ENCODE measurements around the gene FIS1.
"Not testable (repeated sequence)": the region's sequence is repeated elsewhere in the genome, so short reads cannot be mapped to it uniquely, and the experiment has no call there.

FIS1 gene

DNA sequence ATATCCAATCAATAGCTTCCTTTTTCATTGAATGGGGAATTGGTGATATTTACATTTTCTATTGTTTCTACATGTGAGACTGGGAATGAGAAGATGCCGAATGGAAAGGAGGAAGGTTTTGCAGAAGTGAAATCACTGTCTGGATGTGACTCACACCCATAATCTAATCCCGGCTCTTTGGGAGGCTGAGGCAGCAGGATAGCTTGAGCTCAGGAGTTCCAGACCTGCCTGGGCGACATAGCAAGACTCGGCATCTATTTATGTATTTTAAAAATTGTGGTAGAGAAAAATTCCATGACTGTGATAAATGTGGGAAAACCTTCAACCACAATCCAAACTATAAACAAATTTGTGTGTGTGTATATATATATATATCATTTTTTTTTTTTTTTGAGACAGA lies 10.9 kb upstream of the FIS1 start:
- no peak for DNase-seq

DNA sequence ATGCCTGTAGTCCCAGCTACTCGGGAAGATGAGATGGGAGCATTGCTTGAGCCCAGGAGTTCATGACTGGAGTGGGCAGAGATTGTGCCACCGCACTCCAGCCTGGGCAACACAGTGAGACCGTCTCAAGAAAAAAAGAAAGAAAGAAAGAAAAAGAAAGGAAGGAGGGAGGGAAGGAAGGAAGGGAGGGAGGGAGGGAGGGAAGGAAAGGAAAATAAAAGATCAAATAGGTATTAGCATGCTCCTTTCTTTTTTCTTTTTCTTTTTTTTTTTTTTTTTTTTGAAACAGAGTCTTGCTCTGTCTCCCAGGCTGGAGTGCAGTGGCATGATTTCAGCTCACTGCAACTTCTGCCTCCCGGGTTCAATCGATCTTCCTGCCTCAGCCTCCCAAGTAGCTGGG lies 8.3 kb upstream of the FIS1 start:
- DNase-seq: not testable (repeated sequence)

DNA sequence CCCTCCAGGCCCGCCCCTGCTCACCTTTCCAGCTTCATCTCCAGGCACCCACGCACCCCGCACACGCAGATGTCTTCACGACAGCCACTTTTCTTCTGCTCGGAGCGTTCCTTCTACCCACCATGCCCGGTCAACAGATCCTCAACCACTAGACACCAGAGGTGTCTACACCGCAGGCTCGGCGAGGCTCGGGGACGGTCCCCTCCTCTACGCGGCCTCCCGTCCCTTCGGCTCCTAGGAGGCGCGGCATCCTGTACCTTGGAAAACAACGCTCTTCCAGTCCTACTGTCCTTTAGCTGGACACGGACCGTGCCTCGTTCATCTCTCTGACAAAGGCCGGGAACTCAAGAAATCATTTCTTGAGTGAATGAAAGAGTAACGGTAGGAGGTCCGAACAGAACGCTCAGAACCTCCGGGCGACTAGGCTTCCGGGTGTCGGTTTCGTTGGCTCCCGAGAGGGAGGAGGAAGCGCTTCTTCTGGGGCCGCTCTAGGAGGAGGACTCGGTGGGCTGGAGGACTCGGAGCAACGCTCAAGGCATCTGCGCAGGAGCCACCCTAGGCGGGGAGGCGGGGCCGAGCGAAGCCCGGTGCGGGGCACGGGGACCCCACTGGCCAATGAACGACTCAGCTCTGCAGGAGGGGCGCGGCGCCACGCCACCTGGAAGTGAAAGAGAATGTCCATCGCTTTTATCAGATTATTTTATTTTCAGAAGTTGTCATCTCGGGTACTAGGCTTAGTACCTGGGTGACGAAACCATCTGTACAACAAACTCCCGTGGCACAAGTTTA lies 7.2 kb upstream of the FIS1 start:
- DNase-seq: peak; percentile 99

DNA sequence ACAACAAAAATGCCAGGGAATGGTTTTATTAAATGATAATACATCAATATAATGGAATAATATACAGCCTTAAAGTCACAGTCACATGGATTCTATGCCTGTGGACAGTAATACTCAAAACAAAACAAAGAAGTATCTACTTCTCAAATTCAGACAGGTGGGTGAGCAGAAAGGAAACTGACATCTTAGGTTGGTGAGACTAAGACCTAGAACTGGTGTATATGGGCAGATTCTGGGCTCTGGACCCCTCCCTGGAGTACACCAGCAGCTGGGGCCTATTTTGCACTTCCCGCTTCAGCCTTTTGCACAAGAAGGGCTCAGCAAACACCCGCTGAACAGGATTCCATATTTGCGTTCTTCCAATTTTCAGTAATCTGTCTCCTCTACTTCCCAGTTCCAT lies 5.4 kb upstream of the FIS1 start:
- no peak for DNase-seq

DNA sequence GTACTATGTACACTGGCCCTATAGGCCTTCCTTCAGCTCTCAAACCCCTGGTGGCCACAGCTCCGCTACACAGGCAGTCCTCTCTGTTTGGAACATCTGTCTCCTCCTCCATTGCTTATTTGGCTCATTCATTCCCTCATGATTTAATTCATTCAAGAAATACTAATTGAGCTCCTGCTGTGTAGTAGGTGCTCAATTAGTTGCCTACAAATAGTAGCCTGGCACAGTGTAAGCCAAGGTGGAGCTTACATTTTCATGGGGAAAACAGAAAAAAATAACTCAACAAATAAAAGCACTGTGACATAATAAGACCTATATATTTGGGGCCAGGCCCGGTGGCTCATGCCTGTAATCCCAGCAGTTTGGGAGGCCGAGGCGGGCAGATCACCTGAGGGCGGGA lies 3.4 kb upstream of the FIS1 start:
- no peak for DNase-seq

DNA sequence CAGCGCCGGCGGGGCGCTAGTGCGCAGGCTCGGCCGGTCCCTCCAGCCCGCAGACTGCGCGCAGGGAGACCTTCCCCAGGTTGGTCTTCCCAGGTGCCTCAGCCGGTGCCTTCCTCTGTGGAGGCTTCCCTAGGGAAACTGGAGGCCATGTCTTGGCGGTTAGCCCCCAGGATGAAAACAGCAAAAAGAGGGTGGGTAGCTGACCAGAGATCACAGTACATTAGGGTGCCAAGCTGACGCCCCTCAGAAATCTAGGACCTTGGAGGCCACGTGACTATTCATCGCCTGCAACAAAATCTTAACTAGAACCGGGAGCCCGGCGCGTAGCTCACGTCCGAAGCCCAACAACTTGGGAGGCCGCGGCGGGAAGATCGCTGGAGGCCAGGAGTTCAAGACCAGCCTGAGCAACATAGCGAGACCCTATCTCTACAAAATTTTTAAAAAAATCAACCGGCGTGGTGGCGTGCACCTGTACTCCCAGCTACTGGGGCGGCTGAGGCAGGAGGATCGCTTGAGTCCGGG lies 327 bp upstream of the FIS1 start:
- no peak for DNase-seq

DNA sequence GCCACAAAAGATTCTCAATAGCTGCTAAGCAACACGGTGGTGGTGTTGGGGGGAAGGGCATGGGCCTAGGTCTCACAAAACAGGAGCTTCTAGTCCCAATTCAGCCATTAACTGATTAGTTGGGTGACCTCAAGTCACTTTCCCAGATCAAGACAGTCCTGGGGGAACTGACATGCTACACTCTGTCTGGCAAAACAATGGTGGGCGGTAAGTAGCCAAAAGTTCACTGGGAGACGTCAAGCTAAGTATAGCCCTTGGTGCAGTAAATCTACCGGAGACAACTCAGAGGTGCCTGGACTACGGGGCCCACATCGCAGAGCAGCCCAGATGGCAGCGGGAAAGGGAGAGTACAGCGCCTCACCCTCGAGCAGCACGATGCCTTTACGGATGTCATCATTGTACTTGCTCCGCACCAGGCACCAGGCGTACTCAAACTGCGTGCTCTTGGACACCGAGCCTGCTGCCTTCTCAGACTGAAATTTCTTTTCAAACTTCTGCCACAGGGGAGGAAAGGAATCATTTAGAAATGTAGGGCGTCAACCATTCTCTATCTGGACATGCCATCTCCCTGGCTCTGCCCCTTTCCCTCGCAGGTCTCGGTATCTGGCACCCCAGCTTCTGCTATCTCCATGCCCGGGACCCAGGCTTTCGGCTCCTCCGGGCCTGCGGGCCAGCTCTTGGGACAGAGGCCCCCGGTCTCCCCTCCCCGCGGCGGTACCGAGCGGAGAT lies 1.1 kb downstream of the FIS1 start:
- DNase-seq: no peak

DNA sequence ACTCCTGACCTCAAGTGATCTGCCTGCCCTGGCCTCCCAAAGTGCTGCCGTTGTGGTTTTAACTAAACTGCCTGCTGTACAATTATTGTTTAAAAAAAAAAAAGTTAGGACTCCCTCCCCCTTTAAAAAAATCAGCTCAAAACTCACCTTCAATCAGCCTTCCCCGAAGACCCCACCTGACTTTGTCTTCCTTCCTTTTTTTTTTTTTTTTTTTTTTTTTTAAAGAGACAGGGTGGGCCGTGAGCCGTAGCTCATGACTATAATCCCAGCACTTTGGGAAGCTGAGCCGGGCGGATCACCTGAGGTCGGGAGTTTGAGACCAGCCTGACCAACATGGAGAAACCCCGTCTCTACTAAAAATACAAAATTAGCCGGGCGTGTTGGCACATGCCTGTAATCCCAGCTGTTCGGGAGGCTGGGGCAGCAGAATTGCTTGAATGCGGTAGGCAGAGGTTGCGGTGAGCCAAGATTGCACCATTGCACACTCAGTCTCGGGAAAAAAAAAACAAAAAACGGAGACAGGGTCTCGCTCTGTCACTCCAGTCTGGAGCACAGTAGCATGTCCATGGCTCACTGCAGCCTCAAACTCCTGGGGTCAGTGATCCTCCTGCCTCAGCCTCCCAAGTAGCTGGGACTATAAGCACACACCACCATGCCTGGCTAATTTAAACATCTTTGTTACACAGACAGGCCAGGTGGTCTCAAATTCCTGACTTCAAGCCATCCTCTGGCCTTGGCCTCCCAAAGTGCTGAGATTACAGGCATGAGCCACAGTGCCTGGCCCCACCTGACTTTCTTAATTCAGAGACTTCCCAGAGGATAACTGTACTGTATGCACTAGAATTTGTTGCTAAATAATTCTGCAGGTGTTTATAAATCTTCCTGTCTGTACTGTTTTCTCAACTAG lies 3.2 kb downstream of the FIS1 start:
- no peak for DNase-seq

DNA sequence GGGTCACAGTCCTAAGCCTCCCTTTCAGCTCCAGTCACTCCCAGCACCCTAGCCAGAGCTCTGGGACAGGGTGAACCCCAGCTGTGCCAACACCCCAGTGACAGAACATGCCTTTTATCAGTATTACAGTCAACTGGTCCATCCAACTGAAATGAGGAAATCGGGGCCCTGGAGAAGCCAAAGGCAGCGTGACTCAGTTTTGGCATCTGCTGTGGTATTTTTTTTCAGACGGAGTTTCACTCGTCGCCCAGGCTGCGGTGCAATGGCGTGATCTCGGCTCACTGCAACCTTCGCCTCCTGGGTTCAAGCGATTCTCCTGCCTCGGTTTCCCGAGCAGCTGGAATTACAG lies 3.9 kb downstream of the FIS1 start:
- no peak for DNase-seq

DNA sequence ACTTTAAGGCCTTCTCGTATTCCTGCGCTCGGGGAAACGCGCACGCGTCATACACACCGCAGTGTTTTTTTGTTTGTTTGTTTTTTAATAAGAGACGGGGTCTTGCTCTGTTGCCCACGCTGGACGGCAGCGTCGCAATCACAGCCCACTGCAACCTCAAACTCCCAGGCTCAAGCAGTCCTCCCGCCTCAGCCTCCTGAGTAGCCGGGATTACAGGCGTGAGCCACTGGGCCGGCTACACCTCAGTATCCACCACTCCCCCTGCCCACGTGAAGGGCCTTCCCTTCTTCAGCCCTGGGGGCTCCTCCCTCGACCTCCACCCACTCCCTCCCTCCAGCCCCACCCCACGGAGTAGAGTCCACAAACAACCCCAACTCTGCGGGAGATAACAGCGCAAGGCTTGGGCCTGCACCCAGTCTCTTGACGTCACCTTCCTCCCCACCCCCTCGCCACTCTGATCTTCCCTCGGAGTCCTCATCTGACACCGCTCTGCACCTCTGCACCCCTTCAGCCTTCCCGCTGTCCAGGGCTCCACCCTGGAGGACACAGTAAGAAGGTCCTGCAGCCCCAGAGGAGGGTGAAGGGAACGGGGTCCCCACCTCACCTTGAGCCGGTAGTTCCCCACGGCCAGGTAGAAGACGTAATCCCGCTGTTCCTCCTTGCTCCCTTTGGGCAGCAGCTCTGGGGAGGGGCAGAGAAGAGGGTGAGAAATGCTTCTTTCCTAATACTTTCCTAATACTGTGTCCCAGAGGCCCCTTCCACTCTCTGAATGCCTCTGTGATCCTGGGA lies 4.5 kb downstream of the FIS1 start:
- no peak for DNase-seq

DNA sequence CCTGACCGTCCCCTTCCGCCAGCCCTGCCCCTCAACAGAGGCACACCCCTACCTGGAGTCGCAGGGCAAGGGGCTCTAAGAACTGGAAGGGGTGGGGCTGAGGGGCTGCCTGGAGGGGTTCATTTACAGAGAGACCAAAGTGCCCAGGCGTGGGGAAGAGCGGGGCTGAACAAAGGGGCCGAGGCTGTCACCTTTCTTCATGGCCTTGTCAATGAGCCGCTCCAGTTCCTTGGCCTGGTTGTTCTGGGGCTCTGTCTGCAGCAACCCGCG lies 5.0 kb downstream of the FIS1 start:
- no peak for DNase-seq

DNA sequence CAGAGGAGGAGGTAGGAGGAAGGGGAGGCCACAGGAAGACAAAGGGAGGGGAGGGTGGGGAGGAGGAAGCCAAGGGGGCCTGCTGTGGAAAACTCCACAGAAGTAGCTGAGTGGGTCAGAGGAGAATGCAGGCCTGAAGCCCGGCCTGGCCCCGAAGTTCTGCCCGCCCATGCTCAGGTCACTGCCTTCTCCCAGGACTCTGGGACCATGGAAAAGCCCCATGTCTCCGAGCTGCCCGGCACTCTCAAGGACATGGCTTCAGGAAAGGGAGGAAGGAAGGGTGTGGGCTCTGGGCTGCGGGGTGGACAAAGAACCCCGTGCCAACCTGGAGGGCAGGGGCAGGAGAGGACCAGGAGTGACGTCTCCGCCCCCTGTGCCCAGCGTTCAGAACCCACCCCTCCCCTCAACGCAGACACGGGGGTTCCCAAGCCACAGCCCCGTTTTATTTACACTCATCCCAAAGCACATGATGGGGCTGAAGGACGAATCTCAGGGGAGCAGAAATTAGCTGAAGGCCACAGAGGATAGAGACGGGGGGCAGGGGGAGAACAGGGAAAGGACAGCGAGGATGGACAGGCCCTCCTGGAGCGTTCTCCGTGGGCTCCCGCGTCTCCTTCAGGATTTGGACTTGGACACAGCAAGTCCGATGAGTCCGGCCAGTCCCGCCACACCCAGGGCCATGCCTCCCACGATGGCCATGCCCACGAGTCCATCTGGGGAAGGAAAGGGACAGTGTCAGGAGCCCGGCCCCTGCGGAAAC lies 5.5 kb downstream of the FIS1 start:
- no peak for DNase-seq

DNA sequence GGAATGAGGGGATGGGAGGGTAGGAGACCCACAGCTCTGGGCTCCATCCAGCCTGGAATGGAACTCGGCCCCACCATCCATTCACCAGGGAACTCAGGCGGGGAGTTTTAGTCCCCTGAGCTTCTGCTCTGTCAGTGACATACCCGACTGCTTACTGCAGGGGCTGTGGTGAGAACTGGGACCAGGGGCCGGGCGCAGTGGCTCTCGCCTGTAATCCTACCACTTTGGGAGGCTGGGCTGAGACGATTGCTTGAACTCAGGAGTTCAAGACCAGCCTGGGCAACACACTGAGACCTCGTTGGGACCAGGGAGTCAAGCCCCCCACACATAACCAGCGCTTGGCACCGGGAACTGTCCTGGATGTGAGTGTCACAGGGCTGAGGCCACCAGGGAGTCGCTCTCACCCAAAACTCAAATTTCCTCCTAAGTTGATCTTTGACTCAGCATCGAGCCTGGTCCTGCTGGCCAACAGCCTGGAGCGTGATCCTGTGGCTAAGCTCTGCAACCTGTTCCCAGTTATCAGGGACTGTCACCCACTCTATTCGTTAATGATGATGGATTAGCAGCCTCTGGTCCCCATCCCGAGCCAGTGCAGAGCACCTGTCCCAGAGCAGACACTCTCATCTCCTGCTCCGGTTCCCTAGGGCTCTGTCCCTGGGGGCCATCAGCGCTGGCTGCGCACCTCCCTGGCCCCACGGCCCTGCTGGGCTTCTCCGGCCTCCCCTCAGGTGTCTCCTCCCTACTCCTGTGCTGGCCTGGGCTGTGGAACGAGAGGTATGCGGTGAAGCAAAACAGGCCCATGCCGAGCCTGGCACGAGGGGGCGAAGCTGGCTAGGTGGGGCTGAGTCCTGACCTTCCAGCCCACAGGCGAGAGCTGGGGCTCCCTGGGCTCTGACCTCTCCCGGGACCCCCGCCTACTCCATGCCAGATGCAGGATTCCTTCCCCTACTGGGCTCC lies 6.4 kb downstream of the FIS1 start:
- DNase-seq: no peak

DNA sequence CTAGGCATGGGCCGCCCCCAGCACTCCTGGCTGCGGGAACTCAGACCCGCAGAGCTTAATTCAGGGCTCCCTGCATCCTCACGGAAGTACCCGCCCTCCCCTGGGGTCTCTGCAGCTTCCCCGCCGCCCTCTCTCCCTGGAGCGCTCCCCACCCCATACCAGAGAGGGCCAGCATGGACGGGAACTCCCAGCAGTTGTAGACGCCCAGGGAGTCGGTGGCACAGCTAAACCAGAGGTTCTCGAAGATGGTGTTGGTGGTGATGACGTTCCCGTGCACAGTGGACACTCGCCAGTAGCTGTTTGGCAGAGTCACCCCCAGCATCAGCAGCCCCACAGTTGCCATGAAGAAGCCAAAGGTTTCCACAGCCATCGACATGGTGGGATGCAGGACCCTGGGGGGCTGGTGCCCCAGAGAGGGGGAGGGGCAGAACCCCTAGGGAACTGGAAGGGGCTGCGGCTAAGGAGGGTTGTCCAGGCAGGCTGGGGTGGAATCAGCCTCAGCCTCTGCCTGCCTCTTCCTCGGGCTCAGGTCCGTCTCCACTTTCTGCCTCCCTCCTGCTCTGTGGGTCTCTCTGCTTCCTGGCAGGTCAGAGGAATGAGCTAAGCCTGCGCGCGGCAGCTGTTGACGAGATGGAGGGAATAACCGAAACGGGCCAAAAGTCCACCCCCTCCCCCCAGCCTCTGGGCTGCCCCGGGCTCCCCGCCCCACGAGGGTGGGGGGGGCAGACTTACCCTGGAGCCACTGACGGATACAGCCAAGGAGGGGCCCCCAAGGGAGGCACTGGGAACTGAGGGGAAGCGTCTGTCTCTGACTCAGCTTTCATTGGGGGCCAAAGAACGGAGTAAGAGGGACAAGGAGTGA lies 7.4 kb downstream of the FIS1 start, which contains the start of gene CLDN15:
CLDN15 (minus strand) TSS at position 597 of the 862 bp plus-strand sequence; CDS start at position 376, 221 bp downstream.
- DNase-seq: no peak

DNA sequence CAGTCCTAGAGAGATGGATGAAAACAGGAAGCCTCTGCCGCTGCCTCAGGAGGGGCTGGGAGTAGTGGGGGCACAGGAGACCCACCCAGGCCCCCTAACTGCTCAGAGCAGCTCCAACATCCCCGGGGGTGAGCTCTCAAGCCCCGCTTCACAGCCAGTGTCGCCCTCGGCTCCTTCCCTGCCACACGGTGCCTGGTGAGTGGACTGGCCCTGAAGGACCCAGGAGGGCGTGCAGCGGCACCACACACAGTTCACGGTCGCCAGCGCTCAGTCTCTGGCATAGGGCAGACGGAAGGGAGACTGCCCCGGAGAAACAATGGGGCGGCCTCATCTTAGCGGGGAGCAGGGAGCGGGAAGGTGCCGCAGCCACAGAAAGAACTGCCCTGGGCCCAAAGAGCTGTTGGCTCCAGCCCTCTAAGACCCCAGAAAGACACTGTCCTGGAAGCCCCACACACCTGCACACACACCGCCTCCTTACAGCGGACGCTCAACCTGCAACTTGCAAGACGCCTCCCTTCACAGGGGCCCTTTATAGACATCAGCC lies 8.5 kb downstream of the FIS1 start:
- no peak for DNase-seq

DNA sequence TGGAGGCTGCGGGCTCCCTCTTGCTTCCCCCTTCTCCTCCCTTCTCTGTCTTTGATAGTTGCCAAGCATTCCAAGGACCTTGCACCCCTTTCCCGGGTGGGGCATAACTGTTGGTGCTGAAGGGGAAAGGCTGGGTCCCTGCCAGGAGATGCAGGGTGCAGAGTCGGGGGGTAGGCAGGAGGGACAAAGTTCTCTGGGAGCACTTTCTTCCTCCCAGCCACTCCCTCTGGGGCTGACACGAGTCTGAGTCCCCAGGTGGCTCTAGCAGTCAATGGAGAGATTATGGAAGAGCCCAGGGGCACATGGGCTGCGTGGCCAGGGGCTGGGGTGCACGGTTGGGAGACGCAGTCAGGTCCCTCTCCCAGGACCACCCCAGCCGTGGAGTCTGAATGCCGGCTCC lies 9.4 kb downstream of the FIS1 start:
- DNase-seq: no peak

DNA sequence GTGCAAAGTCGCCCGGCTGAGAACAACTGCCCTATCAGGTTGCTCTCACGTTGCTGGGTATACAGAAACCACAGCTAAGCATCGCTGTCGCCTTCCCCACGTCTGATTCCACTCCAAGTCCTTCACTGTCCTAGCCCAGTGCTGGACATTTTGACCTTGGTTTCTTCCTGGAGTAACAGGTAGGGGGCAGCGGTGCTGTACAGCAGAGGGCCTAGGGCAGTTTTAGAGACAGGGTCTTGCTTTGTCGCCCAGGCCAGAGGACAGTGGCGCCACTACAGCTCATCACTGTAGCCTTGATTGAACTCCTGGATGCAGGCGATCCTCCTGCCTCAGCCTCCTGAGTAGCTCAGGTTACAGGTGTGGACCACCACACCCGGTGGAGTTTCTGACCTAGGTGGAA lies 9.8 kb downstream of the FIS1 start:
- DNase-seq: no peak

DNA sequence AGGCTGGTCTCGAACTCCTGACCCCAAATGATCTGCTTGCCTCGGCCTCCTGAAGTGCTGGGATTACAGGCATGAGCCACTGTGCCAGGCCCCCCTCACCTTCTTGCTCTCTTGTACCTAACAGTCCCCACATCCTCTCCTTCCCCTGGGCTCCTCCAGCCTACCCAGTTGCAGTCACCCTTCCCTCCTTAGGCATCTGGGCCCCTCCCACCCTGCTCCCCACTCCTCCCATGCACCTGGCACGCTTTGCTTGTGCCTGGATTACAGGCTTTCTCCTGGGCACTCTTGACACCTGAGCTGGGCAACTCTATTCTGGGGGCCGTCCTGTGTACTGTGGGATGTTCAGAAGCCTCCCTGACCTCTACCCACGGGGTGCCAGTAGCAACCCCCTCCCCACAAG lies 10.2 kb downstream of the FIS1 start:
- no peak for DNase-seq

DNA sequence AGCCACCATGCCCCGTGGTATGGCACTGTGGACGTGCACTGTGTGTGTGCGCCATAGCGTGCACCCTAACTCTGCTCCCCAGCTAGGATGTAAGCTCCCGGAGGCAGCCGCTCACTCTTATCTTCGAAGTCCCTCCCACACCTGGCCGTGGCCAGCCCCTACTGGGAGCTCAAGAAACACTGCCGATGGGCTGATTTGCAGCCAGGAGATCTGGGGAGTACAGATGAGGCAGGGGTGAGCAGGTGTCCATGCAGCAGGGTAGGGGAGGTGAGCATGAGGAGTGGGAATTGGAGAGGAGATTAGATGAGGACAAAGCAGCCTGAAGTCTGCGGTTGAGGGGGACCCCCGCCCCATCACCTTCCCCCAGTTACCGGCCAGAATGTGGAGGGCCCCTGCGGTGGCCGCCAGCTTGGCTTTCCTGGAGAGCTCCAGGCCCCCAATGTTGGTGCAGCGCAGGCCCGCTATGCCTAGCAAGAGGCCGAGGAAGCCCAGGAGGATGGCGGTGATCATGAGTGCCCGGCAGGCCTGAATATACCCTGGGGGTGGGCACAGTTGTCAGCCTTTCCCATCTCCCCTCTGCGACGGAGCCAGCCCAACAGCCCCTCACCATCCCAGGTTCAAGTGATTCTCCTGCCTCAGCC lies 10.9 kb downstream of the FIS1 start:
- no peak for DNase-seq
